Liver (tissue), 9 donors: ENCODE data around the gene DPYD. TPM values are rescaled to one million over a fixed set of nuclear protein-coding genes. Genes with fewer than 3 reads are reported as not detected.

Experiments
- DNase-seq: peaks from one replicate; pipeline ENCODE4 v3.0.0-alpha.2; 2017; ENCODE audit warnings: low spot score
- H3K27ac ChIP-seq, 2 donors: one replicate each; pipeline ENCODE4 v1.7.0; 2013; ENCODE audit warnings: inconsistent platforms in 2 of 2, low read length in 2 of 2, control low read depth in 1 of 2, low read depth in 1 of 2, mild to moderate bottlenecking in 1 of 2
- H3K27me3 ChIP-seq, 4 donors: one replicate each; pipeline versions ENCODE4 v1.6.1 to v1.7.0; 2013; ENCODE audit warnings: low read length in 3 of 4, inconsistent platforms in 1 of 4, mild to moderate bottlenecking in 1 of 4, moderate library complexity in 1 of 4; ENCODE audit not compliant: control insufficient read depth in 4 of 4, insufficient read depth in 4 of 4
- H3K36me3 ChIP-seq, 4 donors: one replicate each; pipeline versions ENCODE4 v1.6.1 to v1.7.0; 2013; ENCODE audit warnings: low read length in 3 of 4, mild to moderate bottlenecking in 3 of 4, low read depth in 1 of 4, moderate library complexity in 1 of 4; ENCODE audit not compliant: control insufficient read depth in 4 of 4, insufficient read depth in 3 of 4
- H3K4me1 ChIP-seq, 4 donors: one replicate each; pipeline versions ENCODE4 v1.6.1 to v1.7.0; 2013; ENCODE audit warnings: low read length in 3 of 4, mild to moderate bottlenecking in 3 of 4, moderate library complexity in 1 of 4; ENCODE audit not compliant: control insufficient read depth in 4 of 4, insufficient read depth in 4 of 4
- H3K4me3 ChIP-seq, 3 donors: one replicate each; pipeline versions ENCODE4 v1.6.1 to v1.7.0; 2013; ENCODE audit warnings: low read length in 3 of 3, control low read depth in 1 of 3, low read depth in 1 of 3, mild to moderate bottlenecking in 1 of 3
- H3K9ac ChIP-seq, 2 donors: one replicate each; pipeline ENCODE4 v1.7.0; 2013; ENCODE audit warnings: low read length in 2 of 2, mild to moderate bottlenecking in 2 of 2, moderate library complexity in 2 of 2, control low read depth in 1 of 2, low read depth in 1 of 2
- H3K9me3 ChIP-seq, 4 donors: one replicate each; pipeline versions ENCODE4 v1.6.1 to v1.7.0; 2013; ENCODE audit warnings: low read length in 3 of 4; ENCODE audit not compliant: control insufficient read depth in 4 of 4
- EGR1 ChIP-seq, 2 donors: IDR thresholded peaks; 2 replicates each; pipeline ENCODE4 v1.6.1; 2016 to 2018; ENCODE audit warnings: antibody characterized with exemption in 2 of 2, low read depth in 2 of 2
- FOXA1 ChIP-seq: IDR thresholded peaks from 2 replicates; pipeline ENCODE4 v1.6.1; 2016; ENCODE audit warnings: antibody characterized with exemption
- FOXA2 ChIP-seq: IDR thresholded peaks from 2 replicates; pipeline ENCODE4 v1.6.1; 2016; ENCODE audit warnings: antibody characterized with exemption
- GABPA ChIP-seq, 2 donors: IDR thresholded peaks in 1 of 2; conservative IDR thresholded peaks in 1 of 2; 2 replicates each; pipeline ENCODE4 v1.6.1; 2016; ENCODE audit warnings: antibody characterized with exemption in 2 of 2, mild to moderate bottlenecking in 1 of 2, moderate library complexity in 1 of 2
- HNF4A ChIP-seq, 2 donors: conservative IDR thresholded peaks; 2 replicates each; pipeline ENCODE4 v1.6.1; 2016; ENCODE audit warnings: antibody characterized with exemption in 2 of 2, mild to moderate bottlenecking in 2 of 2
- HNF4G ChIP-seq: IDR thresholded peaks from 2 replicates; pipeline ENCODE4 v1.6.1; 2016; ENCODE audit warnings: antibody characterized with exemption
- JUND ChIP-seq, 2 donors: IDR thresholded peaks; 2 replicates each; pipeline ENCODE4 v1.6.1; 2016; ENCODE audit warnings: antibody characterized with exemption in 2 of 2
- MAX ChIP-seq: IDR thresholded peaks from 2 replicates; pipeline ENCODE4 v1.6.1; 2016; ENCODE audit warnings: antibody characterized with exemption
- RAD21 ChIP-seq, 2 donors: IDR thresholded peaks; 2 replicates each; pipeline ENCODE4 v1.6.1; 2016; ENCODE audit warnings: antibody characterized with exemption in 2 of 2, mild to moderate bottlenecking in 2 of 2
- REST ChIP-seq: IDR thresholded peaks from 2 replicates; pipeline ENCODE4 v1.6.1; 2016; ENCODE audit warnings: antibody characterized with exemption, mild to moderate bottlenecking
- RXRA ChIP-seq, 2 donors: IDR thresholded peaks; 2 replicates each; pipeline ENCODE4 v1.6.1; 2017 to 2018; ENCODE audit warnings: antibody characterized with exemption in 2 of 2, mild to moderate bottlenecking in 1 of 2
- TAF1 ChIP-seq: conservative IDR thresholded peaks from 2 replicates; pipeline ENCODE4 v1.6.1; 2016; ENCODE audit warnings: antibody characterized with exemption, mild to moderate bottlenecking
- ZBTB33 ChIP-seq: IDR thresholded peaks from 2 replicates; pipeline ENCODE4 v1.6.1; 2016; ENCODE audit warnings: antibody characterized with exemption
- WGBS: extraction: QIAGEN DNeasy Blood & Tissue Kit; methylation state at CpG from one replicate; pipeline ENCODE4 v1.1.7; 2013; 5-methylcytosine and 5-hydroxymethylcytosine counted together
- polyA plus RNA-seq, 2 donors: library from polyadenylated mRNA; stranded (reverse) in 1 of 2; unstranded in 1 of 2; fragments of 200-250 nt in 1 of 2; fragments of >200 nt in 1 of 2; fragmentation: Nextera tagmentation in 1 of 2; extraction: Ambion mirVana in 1 of 2; gene quantifications; one replicate each; pipeline versions ENCODE4 v1.2.1 to v1.2.3, GENCODE V29; 2013 to 2015
- total RNA-seq, 2 donors: library from RNA; depleted of rRNA; stranded (reverse); fragments of >200 nt; gene quantifications; one replicate each; pipeline ENCODE4 v1.2.3, GENCODE V29; 2014
- donor health status: healthy.
- donor health status: healthy.
- donor health status: healthy.
- donor health status: healthy.
- donor health status: healthy.

DPYD gene
- total and polyA plus RNA-seq, 4 donors: 16.2 to 142 (median 47.0) TPM

- no peak for DNase-seq
Observed at GRCh38 chr1:97488530-97488929, 432.3 kb downstream of the DPYD start.

GRCh38 chr1:97482022-97482421 is 438.8 kb downstream of the DPYD start:
- H3K36me3 ChIP-seq: peaks cover 0 to 9% (median 6%) of the 10 kb centered on the region in 4 donors
- H3K4me3 ChIP-seq: no peak overlapping the region
- H3K9ac ChIP-seq: no peak overlapping the region
- H3K9me3 ChIP-seq: no peaks in the 10 kb centered on the region
- no peaks in the 10 kb centered on the region for H3K4me1 ChIP-seq
- TF ChIP-seq MAX: no peak
- no peak for TF ChIP-seq HNF4G
- TF ChIP-seq FOXA1: no peak
- TF ChIP-seq TAF1: no peak
- TF ChIP-seq HNF4A (conservative IDR thresholded peaks at IDR 0.05): no peak
- TF ChIP-seq FOXA2: no peak
- TF ChIP-seq ZBTB33: no peak
- no peak for TF ChIP-seq JUND (IDR thresholded peaks at IDR 0.05)
- TF ChIP-seq REST: no peak
- no peak for TF ChIP-seq RXRA (IDR thresholded peaks at IDR 0.05)
- TF ChIP-seq EGR1 (IDR thresholded peaks at IDR 0.05; ENCODE audit: low read depth in 2 of 2): no peak
- TF ChIP-seq RAD21 (IDR thresholded peaks at IDR 0.05): no peak
- DNase-seq: no peak
- no peak overlapping the region for H3K27ac ChIP-seq
- no peaks in the 10 kb centered on the region for H3K27me3 ChIP-seq
- 98% methylated on average over 1 of the region's 1 CpG for WGBS

More at GRCh38 chr1:97488530-97488929, 432.3 kb downstream of the DPYD start:
- WGBS: 91% methylated on average over 2 of the region's 2 CpGs
- H3K4me1 ChIP-seq: no peaks in the 10 kb centered on the region
- no peaks in the 10 kb centered on the region for H3K9me3 ChIP-seq
- H3K9ac ChIP-seq: no peak overlapping the region
- TF ChIP-seq EGR1 (IDR thresholded peaks at IDR 0.05; ENCODE audit: low read depth in 2 of 2) (no peak), TAF1 (no peak), HNF4G (no peak), HNF4A (conservative IDR thresholded peaks at IDR 0.05) (no peak), JUND (IDR thresholded peaks at IDR 0.05) (no peak), GABPA (IDR thresholded peaks at IDR 0.05 in 1 of 2, conservative IDR thresholded peaks at IDR 0.05 in 1 of 2) (no peak), RXRA (IDR thresholded peaks at IDR 0.05) (no peak)
- no peak overlapping the region for H3K4me3 ChIP-seq
- H3K36me3 ChIP-seq: no peaks in the 10 kb centered on the region
- H3K27me3 ChIP-seq: no peaks in the 10 kb centered on the region
- no peak overlapping the region for H3K27ac ChIP-seq

GRCh38 chr1:97467445-97467844 is 453.4 kb downstream of the DPYD start:
- TF ChIP-seq HNF4A (conservative IDR thresholded peaks at IDR 0.05) (no peak), TAF1 (no peak), RAD21 (IDR thresholded peaks at IDR 0.05) (peak in 1 of 2 donors; percentile 4)
- no peak overlapping the region for H3K4me3 ChIP-seq
- H3K27me3 ChIP-seq: no peaks in the 10 kb centered on the region
- no peak for DNase-seq
- H3K4me1 ChIP-seq: peaks cover 0 to 5% (median 0%) of the 10 kb centered on the region in 4 donors
- H3K9me3 ChIP-seq: peaks cover 0 to 5% (median 0%) of the 10 kb centered on the region in 4 donors
- peaks cover 0 to 3% (median 0%) of the 10 kb centered on the region in 4 donors for H3K36me3 ChIP-seq
- no peak overlapping the region for H3K27ac ChIP-seq
- H3K9ac ChIP-seq: no peak overlapping the region
- 31% methylated on average over 2 of the region's 2 CpGs for WGBS
